Right lobe of liver (tissue), 4 donors: Measurements from ENCODE around the gene HINT2.

Source experiments
- POLR2A ChIP-seq: fragments of 450-650 bp; IDR thresholded peaks from one replicate; pipeline ENCODE4 v1.6.1; 2017; ENCODE audit warnings: antibody characterized with exemption, mild to moderate bottlenecking
- TF ChIP-seq, protein P1 (sequence below), 4 donors: fragments of 200-600 bp in 3 of 4; fragments of 450-650 bp in 1 of 4; IDR thresholded peaks; one replicate each; pipeline versions ENCODE4 v1.5.1 to v1.8.0; 2016 to 2022; ENCODE audit warnings: antibody characterized with exemption in 4 of 4, mild to moderate bottlenecking in 2 of 4
- donor health status: DM: no; HTN: no; CAD: no.
- donor health status: DM: no; HTN: no; CAD: no.
- donor health status: DM: no; HTN: yes; CAD: no.

- TF ChIP-seq, protein P1, sequence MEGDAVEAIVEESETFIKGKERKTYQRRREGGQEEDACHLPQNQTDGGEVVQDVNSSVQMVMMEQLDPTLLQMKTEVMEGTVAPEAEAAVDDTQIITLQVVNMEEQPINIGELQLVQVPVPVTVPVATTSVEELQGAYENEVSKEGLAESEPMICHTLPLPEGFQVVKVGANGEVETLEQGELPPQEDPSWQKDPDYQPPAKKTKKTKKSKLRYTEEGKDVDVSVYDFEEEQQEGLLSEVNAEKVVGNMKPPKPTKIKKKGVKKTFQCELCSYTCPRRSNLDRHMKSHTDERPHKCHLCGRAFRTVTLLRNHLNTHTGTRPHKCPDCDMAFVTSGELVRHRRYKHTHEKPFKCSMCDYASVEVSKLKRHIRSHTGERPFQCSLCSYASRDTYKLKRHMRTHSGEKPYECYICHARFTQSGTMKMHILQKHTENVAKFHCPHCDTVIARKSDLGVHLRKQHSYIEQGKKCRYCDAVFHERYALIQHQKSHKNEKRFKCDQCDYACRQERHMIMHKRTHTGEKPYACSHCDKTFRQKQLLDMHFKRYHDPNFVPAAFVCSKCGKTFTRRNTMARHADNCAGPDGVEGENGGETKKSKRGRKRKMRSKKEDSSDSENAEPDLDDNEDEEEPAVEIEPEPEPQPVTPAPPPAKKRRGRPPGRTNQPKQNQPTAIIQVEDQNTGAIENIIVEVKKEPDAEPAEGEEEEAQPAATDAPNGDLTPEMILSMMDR (IDR thresholded peaks at IDR 0.05), result no peak
- TF ChIP-seq POLR2A, result no peak
These were observed 27.3 kb upstream of the HINT2 start for GRCh38 chr9:35842020-35842745.
